Measurements from ENCODE around the gene UCHL1.
"Not testable (repeated sequence)": the region's sequence is repeated elsewhere in the genome, so short reads cannot be mapped to it uniquely, and the experiment has no call there.

UCHL1 gene

DNA sequence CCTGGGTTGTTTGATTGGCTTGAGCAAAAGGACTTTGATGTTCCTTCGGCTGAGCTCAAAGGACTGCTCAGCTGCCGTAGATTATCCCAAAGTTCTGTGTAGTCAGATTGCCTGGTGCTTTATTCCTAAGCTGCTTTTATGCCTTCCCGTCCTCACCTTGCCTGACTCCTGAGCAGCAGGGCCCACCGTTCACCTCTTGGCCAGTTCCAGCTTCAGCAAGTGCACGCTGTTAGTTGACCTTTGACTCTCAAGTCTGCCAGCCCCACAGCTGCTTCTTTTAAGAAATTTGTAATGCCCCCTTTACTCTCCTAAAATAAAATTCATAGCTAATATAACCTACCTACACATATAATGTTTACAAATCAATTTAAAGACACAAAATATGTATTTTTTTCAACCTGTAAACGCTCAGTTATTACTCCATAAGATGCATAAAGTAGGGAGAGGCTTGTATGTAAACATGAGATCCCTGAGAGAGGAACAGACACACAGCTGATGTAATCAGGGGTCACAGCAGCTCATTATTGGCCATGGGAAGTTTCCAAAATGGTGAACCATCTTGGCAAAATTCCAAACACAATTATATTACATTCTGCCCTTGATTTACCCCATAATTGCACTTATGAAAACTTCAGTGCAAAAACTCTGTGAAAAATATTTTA is 28.6 kb downstream of the UCHL1 start:
- H3K4me3 ChIP-seq (ENCODE audit: low read length): no peak overlapping the region
- no peak for DNase-seq (ENCODE audit: low read depth, low spot score)

DNA sequence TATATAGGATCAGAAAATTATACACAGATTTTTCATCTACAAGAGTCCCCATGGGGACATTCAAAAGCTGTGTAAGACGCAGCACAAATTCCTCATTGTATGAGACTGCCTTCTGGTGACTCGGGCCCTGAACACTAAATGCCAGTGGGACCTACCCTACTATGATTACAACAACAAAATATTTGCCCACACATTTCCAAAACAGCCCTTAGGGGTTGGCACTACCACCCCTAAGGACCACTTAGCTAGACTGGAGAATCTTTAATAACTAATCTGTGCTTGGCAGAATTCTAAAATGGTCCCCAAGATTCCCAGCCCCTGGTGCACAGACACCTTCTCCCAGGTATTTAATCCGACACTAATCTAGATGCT is 29.1 kb downstream of the UCHL1 start:
- DNase-seq (ENCODE audit: low read depth, low spot score): no peak
- H3K4me3 ChIP-seq (ENCODE audit: low read length): no peak overlapping the region

DNA sequence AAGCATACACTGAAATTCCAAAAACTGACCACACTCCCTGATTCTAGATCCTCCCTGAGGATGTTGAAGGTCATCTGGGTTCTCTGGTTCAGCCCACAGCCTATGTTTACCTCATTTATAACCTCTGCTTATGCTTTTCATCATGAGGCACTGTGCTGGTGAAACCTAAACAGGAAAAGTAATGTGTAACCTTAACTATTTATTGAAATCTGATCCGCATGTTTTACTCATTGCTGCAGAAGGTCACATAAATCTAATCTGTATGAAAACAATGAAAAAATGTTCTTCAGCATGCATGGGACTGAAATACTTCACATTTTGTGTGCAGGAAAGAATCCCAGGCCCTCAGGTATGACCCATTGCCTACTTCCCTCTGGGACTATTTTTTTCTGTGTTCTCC is 30.3 kb downstream of the UCHL1 start:
- H3K4me3 ChIP-seq (ENCODE audit: low read length): no peak overlapping the region
- no peak for DNase-seq (ENCODE audit: low read depth, low spot score)

DNA sequence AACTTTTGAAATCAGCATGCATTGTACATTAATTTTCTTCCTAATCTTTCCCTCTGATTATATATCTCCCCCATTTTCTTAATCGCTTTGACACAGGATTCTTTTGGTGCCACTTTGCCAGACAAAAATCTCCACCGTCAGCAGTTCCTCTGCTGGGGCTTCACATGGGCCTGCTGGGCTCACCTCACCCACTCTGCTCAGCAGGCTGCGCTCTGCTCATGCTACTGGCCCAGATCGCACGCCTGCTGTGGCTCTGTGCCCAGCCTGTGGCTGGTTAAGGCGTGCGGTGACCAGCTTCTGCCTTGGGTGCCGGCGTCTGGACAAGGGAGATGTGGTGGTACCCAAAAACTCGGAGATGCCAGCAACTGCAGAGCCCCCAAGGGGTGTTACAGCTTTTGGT is 31.1 kb downstream of the UCHL1 start:
- H3K4me3 ChIP-seq (ENCODE audit: low read length): no peak overlapping the region
- DNase-seq (ENCODE audit: low read depth, low spot score): no peak

DNA sequence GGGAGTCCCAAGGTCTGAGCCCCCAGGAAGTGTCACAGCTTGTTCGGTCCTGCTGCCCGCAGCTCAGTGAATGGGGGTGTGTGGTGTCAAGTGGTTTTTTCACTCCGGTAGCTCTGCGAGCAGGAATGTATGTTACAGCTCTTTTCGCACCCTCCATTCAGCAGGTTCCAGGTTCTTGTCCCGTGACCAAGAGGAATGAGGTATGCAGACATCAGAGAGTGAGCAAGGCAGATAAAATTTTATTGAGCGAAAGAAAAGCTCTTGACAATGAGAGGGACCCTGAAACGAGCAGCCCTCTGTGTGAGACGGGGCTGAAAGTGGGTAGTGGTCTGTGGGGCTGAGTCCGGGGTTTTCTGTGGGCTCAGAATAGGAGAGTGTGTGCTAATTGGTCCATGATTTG is 31.5 kb downstream of the UCHL1 start:
- no peak for DNase-seq (ENCODE audit: low read depth, low spot score)
- no peak overlapping the region for H3K4me3 ChIP-seq (ENCODE audit: low read length)

DNA sequence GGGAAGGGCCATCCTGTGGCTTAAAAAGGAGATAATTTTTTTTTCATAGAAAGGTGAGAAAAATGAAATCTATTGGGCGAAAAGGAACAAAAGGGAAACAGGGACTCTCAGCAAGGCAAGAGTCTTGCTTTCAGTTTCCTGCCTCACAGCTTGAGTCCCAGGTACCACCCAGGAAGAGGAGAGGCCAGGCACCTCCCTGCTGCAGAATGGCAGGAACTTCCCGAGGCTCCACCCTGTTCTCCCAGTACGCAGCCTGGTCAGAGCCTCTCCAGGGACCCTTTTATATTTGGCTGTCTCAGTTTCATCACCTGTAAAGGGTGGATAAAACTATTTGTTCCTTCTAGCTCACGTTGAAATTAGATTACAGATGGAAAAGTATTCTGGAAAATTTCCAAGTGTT is 33.8 kb downstream of the UCHL1 start:
- H3K4me3 ChIP-seq (ENCODE audit: low read length): no peak overlapping the region
- no peak for DNase-seq (ENCODE audit: low read depth, low spot score)

DNA sequence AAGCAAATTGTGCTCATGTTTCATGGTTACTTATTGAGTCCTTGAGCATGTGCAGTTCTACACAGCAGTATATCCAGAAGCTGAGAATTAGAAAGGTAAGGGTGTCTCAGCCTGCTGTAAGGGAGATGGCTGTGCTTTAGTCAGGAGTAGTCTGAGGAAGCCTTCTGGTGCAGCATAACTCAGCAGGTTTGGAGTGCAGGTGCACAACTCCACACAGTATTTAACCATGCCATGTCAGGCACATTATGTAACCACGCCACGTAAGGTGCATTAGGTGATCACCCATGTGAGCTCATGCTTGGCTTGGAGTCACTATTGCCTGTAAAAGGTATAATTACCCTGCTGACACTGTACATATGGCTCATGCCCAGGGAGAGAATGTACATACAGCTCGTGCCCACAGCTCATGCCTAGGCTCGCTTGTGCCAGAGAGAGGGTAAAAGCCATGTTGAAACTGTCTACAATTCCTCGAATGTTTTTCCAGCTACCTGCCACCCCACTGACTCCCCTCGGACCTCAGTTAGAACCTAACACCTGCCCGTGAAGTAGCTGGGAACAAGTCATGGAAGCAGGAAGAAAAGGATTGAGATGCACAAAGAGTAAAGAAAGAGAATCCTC is 37.8 kb downstream of the UCHL1 start:
- DNase-seq (ENCODE audit: low read depth, low spot score): peak; percentile 32
- no peak overlapping the region for H3K4me3 ChIP-seq (ENCODE audit: low read length)

DNA sequence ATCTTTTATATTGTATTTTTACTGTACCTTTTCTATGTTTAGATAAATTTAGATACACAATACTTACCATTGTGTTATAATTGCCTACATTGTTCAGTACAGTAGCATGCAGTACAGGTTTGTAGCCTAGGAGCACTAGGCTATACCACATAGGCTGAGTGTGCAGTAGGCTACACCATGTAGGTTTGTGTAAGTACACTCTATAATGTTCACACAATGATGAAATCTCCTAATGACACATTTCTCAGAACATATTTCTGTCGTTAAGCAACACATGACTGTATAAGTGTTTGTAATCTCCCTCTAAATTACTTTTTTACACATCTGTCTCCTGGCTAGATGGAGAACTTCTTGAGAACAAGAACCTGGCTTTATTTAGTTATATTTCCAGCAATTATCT is 40.3 kb downstream of the UCHL1 start:
- H3K4me3 ChIP-seq (ENCODE audit: low read length): no peak overlapping the region
- no peak for DNase-seq (ENCODE audit: low read depth, low spot score)

DNA sequence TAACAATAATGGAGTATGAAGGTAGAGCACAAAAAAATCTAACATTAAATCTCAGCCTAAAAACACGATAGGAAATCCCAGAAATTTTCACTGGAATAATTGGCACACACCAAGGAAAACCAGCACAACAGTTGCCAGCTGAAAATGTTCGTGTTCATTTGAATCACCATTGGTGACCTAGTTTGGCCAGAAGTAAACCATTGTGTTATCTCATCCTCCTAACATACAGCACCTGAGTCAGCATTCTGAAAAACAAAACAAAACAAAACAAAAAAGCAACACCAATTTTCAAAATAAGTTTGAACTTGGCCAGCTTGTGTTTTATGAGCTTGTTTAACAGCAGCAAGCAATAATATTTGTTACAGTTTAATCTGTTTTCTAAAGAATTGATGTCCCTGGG is 41.1 kb downstream of the UCHL1 start:
- H3K4me3 ChIP-seq (ENCODE audit: low read length): no peak overlapping the region
- DNase-seq (ENCODE audit: low read depth, low spot score): no peak

DNA sequence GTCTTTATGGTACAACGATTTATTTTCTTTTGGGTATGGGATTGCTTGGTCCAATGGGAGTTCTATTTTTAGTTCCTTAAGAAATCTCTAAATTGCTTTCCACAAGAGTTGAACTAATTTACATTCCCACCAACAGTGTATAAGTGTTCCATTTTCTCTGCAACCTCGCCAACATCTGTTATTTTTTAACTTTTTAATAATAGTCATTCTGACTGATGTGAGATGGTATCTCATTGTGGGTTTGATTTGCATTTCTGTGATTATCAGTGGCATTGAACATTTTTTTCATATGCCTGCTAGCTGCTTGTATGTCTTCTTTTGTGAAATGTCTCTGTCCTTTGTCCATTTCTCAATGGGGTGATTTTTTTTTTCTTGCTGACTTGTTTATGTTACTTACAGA is 42.8 kb downstream of the UCHL1 start:
- DNase-seq (ENCODE audit: low read depth, low spot score): no peak
- no peak overlapping the region for H3K4me3 ChIP-seq (ENCODE audit: low read length)

DNA sequence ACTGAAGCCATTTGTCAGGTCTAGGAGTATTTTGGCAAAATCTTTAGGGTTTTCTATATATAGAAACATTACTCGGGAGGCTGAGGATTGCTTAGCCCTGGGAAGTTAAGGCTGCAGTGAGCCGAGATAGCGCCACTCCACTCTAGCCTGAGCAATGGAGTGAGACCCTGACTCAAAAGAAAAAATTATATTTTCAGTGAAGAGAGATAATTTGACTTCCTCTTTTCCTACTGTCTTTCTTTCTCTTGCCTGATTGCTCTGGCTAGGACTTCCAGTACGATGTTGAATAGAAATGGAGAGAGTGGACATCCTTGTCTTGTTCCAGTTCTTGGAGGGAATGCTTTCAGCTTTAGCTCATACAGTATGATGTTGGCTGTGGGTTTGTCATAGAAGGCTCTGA is 44.4 kb downstream of the UCHL1 start:
- DNase-seq (ENCODE audit: low read depth, low spot score): no peak
- no peak overlapping the region for H3K4me3 ChIP-seq (ENCODE audit: low read length)

DNA sequence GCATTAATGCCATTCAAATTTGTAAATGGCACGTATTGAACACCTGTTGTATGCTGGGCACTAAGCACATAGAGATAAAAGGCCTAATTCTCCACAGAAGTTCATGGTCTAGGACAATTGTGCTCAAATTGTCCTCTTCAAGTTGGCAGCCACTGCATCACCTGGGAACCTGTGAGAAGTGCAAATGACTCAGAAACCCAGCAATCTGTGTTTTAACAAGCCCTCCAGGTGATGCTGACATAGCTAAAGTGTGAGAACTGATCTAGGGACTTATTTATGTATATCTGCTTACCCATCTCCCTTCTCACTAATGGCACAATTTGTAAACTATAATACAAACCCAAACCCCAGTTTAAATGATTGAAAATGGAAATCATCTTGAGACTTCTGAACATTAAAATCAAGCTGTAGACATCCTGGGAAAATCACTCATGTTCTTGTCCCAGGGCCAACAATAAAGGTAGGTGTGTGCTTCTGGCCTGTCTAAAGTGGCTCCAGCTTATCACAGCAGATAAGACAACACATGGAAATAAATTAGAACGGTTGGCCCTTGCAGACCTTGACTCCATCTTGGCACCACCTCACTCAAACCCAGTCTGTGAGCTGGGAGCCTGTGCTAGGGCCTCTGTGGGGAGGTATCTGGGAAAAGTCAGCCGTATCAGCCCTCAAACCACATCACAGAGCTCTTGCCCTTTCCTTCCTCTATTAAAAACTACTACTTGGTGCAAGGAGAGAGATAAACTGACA is 46.8 kb downstream of the UCHL1 start:
- H3K4me3 ChIP-seq (ENCODE audit: low read length): no peak overlapping the region
- DNase-seq (ENCODE audit: low read depth, low spot score): no peak

DNA sequence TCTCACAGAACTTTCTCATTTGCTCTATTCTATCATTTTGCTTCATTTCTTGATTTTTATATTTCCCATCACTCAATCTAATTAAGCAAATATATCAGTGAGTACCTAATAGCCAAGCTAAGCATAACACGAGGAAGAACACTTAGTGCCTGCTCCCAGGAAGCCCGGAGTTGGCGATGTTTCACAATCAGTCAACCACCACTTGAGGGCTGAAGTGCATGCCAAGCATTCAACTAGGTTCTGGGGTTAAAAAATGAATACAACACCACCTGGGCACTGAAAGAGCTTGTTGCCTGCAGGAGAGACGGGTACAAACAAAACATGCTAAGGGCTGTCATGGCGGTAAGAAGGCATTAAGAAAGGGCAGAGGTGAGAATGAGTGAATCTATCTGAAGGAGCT is 47.5 kb downstream of the UCHL1 start:
- H3K4me3 ChIP-seq (ENCODE audit: low read length): no peak overlapping the region
- no peak for DNase-seq (ENCODE audit: low read depth, low spot score)

DNA sequence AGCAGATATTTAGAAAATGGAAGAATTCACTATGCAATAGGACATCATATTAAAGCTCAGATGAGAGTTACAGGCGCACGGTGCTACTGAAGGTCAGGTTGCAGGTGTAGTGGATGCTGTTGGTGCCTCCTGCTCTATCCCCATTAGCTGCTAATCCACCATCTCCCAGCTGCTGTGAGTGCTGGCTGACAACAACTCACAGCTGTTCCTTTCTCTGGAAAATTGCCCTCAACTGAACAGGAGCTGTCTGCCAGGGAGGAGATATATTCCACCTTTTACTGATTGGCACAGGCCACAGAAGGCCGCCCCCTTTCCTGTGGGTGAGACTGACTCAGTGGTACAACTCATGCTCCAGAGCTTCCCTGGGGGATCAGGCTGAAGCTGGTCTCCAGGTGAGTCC is 48.7 kb downstream of the UCHL1 start:
- H3K4me3 ChIP-seq (ENCODE audit: low read length): no peak overlapping the region
- DNase-seq (ENCODE audit: low read depth, low spot score): no peak

DNA sequence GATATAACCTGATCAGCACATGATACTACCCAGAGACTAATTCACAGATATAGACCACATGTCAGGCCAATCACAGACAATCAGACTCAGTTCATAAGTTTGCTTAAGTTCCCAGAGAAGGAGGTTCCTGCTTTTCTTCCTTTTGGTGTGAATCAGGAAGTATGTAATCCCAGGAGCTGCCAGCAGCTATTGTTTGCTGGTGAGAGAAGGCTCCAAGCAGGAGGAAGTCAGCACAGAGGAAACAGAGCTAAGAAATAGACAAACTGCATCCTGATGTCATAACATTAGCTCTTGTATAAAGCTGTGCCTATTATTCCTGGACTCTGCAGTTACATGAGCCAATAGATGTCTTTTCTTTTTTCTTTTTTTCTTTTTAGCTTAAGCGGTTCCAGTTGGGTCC is 50.9 kb downstream of the UCHL1 start:
- DNase-seq (ENCODE audit: low read depth, low spot score): no peak

DNA sequence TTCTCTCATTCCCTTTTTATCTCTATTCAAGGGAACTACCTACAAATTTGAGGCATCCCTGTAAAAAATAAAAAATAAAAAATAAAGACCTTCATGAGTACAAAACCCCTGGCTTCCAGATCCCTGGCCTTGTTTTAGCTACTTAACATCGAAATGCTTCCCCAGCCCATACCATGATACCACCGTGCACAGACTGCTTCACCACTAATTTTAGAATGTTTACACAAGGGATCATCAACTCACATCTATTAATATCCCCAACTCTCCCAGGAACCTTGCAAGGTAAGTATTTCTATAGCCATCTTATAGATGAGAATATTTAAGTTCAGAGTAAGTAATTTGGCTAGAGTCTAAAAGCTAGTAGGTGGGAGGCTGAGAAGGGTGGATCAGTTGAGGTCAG is 51.7 kb downstream of the UCHL1 start:
- no peak overlapping the region for H3K4me3 ChIP-seq (ENCODE audit: low read length)
- DNase-seq (ENCODE audit: low read depth, low spot score): no peak

More for the DNA sequence above, 50.9 kb downstream of the UCHL1 start:
- no peak overlapping the region for H3K4me3 ChIP-seq (ENCODE audit: low read length)

DNA sequence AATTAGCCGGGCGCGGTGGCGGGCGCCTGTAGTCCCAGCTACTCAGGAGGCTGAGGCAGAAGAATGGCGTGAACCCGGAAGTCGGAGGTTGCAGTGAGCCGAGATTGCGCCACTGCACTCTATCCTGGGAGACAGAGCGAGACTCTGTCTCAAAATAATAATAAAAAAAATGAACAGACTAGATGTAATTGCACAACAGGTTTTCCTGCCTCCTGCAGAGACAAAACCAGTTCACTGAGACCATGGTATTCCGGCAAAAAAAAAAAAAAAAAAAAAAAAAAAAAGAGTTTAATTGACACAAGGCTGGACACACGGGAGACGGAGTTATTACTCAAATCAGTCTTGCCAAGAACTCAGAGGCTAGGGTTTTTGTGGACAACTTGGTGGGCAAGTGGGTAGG is 58.7 kb downstream of the UCHL1 start:
- not testable (repeated sequence) for DNase-seq (ENCODE audit: low read depth, low spot score); H3K4me3 ChIP-seq (ENCODE audit: low read length)

DNA sequence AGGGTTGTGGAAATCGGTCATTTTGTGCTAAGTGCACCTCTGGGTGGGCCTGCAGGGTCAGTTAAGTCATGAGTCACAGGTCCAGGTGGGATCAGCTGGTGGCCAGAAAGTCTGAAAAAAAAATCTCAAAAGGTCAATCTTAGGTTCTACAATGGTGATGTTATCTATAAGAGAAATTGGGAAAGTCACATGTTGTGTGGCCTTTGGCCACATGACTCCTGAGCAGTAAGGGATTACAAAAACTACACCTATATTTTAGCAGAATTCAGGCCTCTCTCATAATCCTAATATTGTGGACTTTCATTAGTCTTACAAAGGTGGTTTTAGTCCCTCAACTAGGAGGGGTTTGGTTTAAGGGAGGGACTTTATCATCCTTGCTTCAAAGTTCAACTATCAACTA is 59.1 kb downstream of the UCHL1 start:
- no peak for DNase-seq (ENCODE audit: low read depth, low spot score)

More for the DNA sequence above, 59.1 kb downstream of the UCHL1 start:
- H3K4me3 ChIP-seq (ENCODE audit: low read length): no peak overlapping the region
